GM19438 (cell line): ENCODE results near the gene SHC2.

Source experiments
- ATAC-seq: cut with Tn5 transposase; IDR thresholded peaks from one replicate; pipeline ENCODE4 v1.9.1; 2021; ENCODE audit warnings: low read depth; ENCODE audit not compliant: unreplicated experiment

The SHC2 gene

DNA sequence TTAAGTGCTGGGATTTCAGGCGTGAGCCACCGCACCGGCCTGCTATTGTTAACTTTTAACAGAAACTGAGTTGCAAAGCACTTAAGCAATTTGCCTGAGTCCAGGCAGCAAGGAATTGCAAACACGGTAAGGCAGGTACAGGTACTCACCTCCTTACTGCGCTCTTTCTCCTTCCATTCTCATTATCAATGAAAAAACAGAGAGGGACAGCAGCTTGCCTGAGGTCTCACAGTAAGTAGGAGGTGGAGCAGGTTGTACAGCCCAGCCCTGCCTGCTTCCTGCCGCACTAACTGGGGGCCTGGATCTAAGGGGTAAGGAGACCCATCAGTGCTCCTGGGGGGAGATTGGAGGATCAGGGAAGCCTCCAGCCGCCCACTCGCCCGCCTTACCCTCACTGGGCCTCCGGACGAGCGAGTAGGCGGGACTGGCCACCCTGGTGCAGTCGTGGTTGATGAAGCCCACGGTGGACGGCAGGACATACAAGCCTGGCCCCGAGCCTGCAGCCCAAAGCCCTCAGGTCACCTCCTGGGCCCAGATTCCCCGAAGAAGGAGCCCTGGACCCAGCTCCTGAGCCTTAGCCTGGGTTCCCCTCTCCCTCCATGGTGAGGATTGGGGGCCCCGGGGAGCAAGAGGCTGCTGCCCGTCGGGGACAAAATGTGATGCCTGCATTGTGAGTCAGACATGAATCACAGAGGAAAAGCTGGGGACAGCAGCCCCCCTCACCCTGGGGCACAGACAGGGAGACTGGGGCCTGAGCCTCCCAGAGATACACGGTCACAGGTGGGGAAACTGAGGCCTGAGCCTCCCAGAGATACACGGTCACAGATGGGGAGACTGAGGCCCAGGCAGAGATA lies 11.4 kb upstream of the SHC2 start:
- no peak for ATAC-seq

DNA sequence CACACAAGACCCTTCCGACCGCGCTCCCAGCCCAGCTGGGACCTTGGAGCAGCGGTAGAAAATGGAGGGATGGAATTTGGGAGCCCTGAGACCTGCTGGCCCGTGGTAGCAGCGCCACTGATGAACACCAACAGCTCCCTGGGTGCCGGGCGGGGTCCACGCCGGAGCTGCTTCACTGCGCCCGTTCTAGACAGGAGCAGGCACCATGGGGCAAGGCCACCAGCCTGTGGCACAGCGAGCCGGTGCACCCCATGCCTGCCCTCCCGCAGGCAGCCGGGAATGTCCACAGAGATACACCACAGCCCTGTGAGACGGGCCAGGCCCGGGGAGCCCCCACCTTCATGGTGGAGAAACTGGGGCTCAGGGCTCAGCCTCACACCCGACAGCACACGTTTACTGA lies 9.9 kb upstream of the SHC2 start:
- no peak for ATAC-seq

DNA sequence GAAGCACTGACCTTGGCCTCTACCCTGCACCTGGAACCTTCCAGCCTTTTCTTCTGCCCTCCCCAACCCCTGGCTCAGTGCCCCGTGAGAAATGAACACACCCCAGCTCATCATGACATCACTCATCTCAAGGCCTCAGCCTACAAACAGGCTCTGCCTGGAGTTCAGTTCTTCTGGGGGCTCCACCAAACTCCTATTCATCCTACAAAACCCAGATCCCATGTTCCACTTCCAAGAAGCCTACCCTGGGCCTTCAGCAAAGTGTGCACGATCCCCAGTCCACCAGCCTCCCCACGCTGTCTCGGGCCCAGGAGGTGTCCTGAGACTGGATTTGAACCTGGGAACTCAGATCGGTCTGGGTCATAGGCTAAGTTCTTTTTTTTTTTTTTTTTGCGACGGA lies 9.0 kb upstream of the SHC2 start:
- ATAC-seq = no peak

GRCh38 chr19:468587-469256 lies 7.9 kb upstream of the SHC2 start:
- ATAC-seq = no peak

GRCh38 chr19:467554-467953 lies 6.7 kb upstream of the SHC2 start:
- no peak for ATAC-seq

GRCh38 chr19:465056-465816 lies 4.4 kb upstream of the SHC2 start:
- ATAC-seq = no peak

DNA sequence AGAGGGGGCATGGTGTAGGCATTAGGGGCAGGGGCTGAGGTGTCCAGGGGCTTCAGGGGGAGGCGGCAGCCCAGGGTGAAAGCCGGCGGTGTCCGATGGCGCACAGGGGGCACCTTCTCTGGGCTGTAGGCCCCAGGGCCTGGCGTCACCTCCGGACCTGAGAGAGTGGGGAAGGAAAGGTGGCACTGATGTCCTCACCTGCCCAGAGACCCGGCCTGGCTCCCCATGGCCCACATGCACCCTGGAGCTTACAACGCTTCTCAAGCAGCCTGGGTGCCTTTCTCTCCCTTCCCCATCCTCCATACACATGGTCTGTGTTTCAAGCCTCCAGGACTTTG lies 3.3 kb upstream of the SHC2 start:
- ATAC-seq = no peak

DNA sequence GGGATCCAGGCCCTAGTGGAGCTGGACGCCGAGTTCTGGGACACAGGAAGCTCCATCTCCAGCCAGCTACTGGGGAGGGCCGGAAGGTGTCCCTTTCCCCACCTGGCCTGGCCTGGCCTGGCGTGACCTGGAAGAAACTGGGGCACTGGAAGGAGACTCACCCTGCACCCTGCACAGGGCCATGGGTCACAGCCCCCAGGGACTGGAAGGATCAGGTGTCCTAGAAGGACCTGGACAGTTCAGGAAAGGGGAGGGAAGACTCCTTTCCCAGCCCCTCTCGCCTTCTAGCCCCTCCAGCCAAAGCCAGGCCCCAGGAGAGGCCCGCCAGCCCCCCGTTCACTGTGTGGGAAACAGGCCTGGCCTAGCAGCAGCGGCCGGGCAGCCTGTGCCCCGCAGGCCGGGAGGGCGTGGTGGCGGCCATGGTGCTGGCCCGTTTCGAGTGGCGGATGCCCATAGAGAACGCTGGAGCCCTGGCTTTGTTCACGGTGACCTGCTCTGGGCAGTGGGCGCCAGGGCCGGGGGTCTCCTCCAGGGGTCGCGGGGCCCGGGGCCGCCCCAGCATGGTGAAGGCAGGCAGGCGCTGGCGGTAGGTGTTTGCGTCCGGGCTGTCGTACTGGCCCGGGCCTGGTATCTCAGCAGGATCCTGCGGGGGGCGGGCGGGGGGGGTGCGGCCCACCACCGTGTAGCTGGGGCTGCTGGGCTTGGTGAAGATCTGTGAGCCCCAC lies 2.8 kb upstream of the SHC2 start:
- no peak for ATAC-seq

DNA sequence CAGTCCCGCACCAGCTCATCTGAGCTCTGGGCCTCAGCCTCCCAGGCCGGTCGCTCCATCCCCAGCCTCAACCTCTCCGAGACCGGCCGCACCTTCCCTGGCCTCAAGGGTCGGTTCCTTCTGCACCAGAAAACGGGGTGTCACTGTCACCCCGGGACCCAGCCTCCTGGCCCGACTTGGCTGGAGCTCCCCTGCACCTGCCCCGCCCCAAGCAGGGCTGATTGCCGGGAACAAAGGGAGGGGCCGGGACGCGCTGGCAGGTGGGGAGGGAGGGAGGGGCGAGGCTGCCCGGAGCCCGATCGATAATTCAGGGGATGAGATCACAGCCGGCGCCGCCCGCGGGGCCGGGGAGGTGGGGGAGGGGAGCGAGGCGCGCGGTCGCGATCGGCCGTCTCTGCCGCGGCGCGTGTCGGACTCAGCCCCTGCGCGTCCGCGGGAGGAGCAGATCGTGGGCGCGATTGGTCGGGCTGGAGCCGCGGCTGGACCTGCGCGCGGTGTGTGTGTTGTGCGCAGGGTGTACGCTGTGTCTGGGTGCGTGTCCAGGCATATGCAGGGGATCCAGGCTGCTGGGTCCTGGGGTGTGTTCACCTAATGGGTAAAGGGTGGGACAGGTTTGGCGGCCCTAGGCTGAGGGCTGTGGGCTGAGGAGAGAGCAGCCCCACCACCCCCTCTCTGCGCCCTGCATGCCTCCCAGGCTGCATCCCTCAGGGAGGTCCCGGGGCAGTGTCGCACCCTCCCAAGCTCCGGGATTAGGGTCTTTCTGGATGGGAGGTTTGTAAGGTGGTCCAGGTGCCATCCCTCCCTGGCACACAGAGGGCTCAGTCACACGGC lies 1.1 kb upstream of the SHC2 start:
- no peak for ATAC-seq

- no peak for ATAC-seq
These were observed 915 bp downstream of the SHC2 start for GRCh38 chr19:459724-460511.

DNA sequence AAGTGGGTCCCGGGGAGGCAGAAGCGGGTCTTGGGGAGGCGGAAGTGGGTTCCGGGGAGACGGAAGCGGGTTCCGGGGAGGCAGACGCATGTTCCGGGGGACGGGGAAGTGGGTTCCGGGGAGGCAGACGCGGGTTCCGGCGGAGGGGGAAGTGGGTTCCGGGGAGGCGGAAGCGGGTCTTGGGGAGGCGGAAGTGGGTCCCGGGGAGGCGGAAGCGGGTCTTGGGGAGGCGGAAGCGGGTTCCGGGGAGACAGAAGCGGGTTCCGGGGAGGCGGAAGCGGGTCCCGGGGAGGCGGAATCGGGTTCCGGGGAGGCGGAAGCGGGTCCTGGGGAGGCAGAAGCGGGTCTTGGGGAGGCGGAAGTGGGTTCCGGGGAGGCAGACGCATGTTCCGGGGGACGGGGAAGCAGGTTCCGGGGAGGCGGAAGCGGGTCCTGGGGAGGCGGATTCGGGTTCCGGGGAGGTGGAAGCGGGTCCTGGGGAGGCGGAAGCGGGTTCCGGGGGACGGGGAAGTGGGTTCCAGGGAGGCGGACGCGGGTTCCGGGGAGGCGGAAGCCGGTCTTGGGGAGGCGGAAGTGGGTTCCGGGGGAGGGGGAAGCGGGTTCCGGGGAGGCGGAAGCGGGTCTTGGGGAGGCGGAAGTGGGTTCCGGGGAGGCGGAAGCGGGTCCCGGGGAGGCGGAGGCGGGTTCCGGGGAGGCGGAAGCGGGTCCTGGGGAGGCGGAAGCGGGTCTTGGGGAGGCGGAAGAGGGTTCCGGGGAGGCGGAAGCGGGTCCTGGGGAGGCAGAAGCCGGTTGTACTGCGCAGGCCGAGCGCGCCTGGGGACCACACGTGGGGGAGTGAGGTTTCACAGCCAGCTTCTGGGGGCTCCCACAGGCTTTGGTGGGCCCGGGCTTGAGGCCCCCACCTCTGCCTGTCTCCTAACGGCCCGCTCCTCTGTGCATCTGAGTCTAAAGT lies 2.5 kb downstream of the SHC2 start:
- no peak for ATAC-seq

DNA sequence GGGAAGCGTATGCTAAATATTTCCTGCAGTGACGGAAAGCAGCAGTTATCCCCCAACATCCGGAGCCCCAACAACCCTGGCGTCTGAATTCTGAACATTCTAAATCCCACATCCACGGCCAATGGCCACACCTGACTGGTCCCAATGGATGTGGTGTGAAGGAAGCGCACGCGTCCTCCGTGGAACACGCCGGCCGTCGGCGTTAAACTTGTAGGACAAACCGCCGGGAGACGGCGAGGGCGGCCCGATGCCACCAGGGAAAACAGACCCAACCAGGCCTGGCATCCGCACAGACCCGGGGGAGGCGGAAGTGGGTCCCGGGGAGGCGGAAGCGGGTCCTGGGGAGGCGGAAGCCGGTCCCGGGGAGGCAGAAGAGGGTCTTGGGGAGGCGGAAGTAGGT lies 3.2 kb downstream of the SHC2 start:
- ATAC-seq = no peak

GRCh38 chr19:456547-457110 lies 4.2 kb downstream of the SHC2 start:
- no peak for ATAC-seq

DNA sequence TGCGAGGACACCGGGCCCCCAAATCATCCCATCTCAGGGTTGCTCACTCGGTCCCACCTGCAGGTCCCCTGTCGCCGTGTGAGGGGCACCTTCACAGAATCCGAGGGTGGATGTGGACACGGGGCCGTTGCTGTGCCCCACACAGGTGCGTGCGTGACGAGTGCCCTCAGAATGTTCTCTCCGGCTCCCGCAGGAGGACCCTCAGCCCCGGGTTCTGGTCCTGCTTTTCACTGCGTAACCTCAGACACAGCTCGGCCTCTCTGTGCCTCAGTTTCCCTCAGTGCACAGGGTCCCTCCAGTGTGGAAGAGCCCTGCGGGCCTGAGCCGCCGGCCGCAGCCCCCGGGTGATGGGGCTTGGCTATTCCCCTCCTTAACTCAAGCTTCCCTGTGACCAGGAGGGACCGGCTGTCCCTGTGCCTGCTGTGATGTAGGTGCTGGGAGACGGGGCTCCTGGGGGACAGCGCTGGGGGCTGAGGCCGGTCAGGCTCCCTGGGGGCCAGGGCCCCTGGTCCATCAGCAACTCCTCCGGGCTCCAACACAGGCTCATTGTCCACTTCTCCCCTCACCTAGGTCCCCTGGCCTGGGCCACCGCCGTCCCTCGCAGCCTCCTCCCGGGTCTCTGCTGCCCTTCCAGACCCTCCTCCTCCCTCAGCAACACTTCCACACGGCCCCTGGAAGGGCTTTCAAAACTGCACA lies 4.8 kb downstream of the SHC2 start:
- ATAC-seq = no peak

DNA sequence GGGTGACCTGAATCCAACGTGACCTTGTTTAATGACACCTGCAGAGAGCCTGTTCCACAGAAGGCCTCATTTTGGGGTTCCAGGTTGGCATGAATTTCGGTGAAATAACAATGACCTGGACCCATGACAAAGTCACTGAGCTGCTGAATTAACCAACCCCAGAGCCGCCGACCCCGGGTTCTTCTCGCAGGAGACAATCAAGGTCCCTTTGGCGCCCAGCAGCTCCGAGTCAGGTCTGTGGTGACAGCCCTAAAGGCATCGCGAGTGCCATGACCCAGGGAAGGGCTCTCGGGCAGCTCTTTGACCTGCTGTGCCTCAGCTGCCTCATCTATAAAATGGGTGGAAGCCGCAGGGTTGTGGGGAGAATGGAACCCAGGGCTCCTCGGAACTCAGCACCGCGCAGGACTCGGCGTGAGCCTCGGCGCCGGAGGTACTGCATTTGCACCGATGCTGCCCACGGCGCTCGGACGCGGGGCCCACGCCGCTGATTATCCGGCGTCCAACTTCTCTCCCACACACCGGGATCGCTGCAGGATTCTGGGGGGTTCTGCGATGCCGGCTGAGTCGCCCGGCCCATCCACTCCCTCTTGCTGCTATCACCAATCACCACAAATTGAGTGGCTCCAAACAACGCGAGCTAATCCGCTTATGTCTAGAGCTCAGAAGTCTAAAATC lies 5.7 kb downstream of the SHC2 start:
- ATAC-seq = no peak

GRCh38 chr19:453606-454005 lies 7.2 kb downstream of the SHC2 start:
- ATAC-seq = no peak

DNA sequence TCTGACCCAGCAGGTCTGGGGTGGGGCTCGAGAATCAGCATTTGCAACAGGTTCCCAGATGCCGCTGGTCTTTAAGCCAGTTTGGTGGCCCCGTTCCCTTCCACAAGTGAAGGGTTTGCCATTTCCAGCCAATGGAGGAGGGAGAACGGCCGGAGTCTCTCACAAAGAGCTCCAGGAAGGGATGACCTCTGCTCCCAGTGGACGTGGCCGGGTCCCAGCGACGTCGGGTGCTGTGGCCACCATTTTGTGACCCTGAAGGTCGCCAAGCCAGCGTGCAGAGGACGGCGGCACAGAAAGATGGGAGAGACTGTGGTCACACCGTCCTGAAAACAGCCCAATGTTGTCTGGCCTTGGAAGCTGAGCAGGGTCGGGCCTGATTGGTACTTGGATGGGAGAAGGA lies 8.0 kb downstream of the SHC2 start:
- no peak for ATAC-seq
